Limb (tissue), 2 donors: ENCODE results near the gene PRICKLE3.
"Not testable (repeated sequence)": the region's sequence is repeated elsewhere in the genome, so short reads cannot be mapped to it uniquely, and the experiment has no call there.

ENCODE experiments used
- DNase-seq, 2 donors: peaks; one replicate each; pipeline ENCODE4 v3.0.0-alpha.2; 2016; ENCODE audit errors: extremely low spot score in 2 of 2

Gene PRICKLE3

DNA sequence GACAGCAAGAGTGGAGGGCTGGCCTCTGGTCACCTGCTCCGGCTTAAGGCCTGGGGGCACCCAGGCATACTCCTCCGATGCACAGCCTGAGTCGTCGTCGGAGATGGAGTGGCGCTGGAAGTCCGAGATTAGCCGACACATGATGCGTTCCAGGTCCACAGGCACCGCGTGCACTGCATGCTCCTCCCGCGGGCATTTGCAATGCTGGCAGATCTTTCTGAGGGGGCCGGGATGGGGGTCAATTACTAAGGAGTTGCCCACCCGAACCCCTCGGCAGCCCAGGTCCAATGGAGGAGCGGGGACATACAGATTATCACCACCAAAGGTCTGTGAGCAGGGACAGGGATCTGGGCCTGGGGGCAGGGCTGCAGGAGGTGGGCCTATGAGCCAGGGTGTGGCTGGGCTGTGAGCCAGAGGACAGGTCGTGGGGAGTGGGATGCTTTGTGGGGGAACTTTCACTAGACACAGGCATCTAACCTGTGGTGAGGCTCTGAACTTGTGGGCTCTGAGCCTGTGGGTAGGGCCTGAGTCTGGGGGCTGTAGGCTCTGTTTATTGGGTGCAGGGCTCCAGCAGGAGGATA is 2.4 kb downstream of the PRICKLE3 start:
- no peak for DNase-seq

DNA sequence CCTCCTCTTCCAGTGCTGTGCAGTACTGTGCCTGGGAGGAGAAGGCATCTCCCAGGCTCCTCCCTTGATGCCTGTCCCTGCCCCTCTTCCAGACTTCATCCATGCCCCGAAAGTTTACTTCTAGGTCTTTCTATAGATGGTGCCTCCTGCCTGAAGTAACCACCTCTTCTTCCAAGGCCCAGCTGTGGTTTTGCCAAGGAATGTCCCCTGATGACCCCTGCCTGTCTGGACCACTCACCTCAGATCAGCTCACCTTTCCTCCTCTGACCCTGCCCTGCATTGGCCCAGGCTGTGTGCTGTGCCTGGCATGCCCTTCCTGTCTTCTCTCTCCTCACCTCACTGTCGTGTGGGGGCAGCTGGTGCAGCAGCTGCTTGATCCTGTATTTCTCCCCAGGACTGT is 6.8 kb downstream of the PRICKLE3 start:
- no peak for DNase-seq

DNA sequence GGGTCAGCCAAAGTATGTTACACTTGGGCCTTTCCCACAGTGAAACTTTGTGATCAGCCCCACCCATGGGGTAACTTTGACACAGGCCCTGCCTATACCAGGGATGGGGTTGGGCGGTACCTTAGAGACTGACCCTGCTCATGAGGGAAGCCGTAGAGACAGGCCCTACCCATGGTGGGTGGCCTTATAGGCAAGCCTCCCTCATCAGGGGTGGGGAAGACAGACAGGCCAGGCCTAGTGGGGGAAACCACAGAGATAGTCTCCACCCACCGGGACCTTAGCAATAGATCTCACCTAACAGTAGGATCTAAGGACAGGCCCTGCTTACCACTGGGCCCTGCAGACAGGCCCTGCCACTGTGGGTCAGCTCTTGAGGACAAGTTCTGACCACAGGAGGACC is 7.6 kb downstream of the PRICKLE3 start:
- DNase-seq = no peak

DNA sequence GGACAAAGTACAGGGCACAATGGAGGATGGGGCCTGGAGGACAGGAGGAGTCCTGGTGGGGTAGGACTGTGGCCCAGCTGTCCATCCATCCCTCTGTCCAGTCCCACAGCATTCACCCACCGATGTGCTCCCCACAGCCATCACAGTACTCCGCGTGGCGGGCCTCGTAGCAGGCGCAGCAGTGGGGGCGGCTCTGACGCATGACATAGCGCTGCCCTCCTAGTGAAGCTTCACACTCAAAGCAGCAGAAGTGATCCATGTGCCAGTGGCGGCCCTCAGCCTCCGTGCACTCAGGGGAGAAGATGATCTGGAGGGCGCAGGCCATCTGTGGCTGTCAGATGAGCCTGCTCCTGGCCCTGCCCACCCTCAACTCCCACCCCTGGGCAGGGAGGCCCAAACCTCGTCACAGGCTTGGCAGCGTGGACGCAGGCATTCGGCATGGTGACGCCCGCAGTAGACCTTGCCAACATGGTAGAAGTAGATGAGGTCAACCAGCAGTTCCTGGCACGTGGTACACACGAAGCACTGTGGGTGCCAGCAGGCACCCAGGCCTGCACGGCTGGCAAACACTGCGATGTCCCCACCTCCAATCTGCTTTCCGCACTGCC is 8.2 kb downstream of the PRICKLE3 start:
- DNase-seq = no peak

DNA sequence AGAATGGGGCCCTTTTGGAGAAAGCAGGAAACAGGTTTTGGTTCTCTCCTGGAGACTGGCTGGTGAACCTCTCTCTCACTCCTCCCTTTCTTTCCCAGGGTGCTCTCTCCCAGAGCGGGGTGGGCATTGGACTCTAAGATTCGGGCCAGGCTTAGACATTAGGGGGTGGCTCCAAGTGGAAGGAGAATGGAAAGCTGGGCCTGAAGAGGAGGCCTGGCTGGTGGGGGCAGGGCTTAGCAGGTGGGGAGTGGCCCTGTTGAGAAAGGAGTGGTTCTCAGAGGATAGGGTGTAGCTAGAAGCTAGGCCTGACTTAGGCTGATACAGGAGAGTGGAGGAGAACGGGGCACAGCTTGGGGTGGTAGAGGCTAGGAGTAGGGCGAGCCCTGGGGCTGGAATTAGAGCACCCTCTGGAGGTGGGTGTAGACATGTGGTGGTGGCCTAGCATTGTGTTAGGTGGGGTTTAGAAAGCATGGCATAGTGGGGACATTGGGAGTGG is 8.8 kb downstream of the PRICKLE3 start:
- no peak for DNase-seq

DNA sequence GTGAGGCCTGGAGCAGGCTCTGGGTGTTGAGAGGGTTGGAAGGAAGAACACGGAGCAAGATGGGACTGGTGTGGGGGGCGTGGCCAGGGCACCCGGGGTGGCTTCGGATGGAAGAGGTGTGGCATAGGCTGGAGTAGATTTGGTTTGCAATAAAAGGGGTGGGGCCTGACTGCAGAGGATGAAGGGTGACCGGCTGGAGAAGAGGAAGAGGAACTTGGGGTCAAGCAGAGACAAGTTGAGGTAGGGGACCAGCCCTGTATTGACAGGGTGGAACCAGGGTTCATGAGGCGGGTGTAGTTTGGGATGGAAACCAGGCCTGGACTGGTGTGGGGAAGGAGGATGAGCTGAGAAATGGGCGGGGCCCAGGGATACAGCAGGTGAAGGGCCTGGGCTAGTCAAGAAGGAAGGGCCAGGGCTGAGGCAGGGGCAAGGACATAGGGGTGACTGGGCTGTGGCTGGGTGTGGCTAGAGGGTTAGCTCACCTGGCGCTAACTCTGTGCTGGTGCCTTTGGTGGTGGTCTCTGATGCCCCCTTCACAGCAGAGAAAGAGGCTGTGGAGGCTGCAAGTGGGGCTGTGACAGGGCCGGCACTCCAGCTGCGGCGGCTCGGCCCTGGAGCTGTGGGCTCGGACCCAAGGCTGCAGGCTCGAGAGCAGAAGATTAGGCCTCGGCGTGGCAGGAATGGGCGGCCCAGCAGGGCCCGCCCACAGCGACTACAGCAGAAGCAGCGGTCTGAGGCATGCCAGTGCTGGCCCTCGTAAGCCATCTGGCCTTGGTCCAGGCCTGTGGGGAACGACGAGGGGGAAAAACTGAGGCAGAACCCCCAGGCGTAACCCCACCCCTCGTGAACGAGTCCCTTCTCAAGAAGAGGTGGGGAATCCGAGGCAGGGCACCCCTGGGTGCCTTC is 9.5 kb downstream of the PRICKLE3 start:
- DNase-seq = no peak

DNA sequence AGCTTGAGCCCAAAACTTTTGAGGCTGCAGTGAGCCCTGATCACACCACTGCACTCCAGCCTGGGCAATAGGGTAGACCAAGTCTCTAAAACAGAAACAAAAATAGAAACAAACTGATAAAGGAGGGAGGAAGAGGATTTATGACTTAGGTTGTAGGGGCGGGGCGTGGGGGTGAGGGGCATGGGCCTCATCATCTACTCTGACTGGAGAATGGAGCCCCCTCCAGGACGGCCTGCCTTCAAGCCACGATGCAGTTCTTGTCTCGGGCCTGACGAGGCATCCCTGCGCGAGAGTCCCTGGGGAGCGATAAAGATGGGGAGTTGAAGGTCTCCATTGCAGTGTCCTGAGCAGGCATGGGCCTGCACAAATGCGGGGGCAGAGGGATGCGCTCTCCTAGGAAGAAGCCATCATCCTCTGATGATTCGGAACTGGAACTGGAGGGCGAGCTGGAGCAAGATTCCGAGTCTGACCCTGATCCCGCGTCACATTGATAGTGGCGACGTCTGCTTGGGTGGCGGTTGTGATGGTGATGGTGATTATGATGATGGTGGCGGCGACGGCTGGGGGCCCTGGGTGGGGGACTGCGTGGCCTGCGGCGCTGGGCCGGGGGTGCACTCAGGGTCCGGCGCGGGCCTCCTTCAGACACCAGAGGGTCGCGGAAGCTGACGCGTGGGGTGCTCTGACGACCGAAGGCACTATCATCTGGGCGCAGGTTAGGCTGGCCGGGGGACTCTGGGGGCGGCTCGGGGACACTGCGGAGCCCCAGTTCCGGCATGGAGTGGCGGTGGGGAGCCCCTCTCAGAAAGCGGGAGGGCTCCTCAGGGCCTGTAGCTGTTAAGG is 10.5 kb downstream of the PRICKLE3 start:
- DNase-seq = no peak

DNA sequence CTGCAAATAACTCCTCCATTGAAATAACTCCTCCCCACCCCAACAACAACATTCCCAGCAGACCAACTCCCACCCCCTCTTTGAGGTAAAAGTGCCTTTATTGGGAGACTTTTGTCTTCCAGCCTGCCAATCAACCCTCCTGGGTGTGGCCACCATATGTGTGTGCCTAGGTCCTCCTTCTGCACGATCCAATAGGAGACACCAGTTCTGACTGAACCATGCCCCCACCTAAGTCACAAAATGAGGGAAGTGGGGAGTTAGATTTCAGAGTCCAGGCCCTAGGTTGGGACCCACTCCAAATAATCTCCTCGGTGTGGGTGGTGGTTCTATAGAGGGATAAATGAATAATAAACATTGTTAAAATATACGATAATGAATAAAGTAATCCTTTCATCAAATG is 11.4 kb downstream of the PRICKLE3 start:
- DNase-seq = no peak

DNA sequence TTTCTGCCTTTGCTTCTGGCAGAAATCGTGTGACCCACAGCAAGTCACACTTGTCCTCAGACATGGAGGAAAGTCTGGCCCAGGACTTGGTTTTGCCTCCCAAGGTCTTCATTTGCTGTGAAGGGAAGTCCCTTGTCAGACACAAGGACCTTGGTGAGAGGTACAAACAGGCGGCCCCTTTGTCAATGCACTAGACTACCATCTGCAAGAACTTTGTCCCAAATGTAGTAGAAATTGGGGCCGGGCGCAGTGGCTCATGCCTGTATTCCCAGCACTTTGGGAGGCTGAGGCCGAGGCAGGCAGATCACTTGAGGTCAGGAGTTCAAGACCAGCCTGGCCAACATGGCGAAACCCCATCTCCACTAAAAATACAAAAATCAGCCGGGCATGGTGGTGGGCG is 12.6 kb downstream of the PRICKLE3 start:
- DNase-seq = not testable (repeated sequence)

DNA sequence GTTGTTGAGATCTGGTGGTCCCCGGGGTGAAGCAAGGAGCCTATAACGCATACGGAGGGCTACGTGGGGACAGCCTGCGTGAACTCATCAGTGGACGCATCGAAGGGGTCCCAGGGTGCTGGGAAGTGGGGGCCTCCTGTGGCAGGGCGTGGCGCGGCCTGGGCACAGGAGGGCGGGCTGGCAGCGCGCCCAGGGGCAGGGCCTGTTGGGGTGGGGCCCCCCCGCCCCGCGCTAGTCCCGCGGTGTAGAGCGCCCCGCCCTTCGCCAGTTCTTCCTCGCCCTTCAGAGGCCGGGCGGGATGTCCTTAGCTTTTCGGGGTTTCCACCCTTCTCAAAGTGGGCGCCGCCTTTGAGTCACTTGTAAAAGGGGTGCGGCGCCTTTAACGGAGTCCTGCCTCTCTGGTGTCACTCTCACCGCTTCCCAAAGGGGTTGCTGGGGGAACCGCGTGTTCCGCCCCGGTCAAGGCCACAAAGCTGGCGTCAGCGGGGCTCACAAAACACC is 13.8 kb downstream of the PRICKLE3 start:
- DNase-seq = peak in 1 of 2 donors; percentile 46

DNA sequence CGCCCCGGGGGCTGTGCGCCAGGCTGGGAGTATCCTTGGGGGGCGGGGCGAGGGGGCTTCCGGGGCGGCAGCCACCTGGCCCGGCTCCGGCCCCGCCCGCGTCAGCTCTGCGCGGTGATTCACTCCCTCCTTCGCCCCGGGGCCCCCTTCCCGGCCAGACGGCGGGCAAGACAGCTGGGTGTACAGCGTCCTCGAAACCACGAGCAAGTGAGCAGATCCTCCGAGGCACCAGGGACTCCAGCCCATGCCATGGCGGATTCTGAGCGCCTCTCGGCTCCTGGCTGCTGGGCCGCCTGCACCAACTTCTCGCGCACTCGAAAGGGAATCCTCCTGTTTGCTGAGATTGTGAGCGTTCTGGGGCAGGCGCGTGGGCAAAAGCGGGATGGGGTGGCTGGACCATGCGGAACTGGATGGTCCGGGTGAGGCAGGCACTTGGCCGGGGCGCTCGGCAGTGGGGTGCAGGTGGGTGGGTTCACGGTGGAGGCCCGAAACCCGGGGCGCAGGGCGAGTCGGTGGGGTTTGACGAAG is 14.4 kb downstream of the PRICKLE3 start, which contains the start of gene PLP2:
TSS of gene PLP2 (plus strand) at position 147 of the 528 bp plus-strand sequence. CDS start at position 250, 103 bp downstream.
- DNase-seq = peak in 1 of 2 donors; percentile 49

DNA sequence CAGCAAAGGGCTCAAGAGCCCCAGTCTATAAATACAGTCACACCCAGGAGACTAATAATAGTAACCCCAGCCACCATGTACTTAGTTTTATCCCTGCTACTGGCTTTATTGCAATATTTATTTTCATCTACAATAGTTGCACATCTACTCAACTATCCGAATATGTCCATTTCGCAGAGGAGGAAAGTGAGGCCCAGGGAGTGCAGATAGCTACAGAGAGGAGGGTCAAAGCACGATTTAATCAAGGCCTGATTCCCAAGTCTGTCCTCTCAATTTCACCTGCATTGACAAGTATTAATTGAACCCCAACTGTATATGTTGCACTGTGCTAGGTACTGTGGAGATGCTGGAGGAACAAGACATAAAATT is 18.4 kb downstream of the PRICKLE3 start:
- no peak for DNase-seq

DNA sequence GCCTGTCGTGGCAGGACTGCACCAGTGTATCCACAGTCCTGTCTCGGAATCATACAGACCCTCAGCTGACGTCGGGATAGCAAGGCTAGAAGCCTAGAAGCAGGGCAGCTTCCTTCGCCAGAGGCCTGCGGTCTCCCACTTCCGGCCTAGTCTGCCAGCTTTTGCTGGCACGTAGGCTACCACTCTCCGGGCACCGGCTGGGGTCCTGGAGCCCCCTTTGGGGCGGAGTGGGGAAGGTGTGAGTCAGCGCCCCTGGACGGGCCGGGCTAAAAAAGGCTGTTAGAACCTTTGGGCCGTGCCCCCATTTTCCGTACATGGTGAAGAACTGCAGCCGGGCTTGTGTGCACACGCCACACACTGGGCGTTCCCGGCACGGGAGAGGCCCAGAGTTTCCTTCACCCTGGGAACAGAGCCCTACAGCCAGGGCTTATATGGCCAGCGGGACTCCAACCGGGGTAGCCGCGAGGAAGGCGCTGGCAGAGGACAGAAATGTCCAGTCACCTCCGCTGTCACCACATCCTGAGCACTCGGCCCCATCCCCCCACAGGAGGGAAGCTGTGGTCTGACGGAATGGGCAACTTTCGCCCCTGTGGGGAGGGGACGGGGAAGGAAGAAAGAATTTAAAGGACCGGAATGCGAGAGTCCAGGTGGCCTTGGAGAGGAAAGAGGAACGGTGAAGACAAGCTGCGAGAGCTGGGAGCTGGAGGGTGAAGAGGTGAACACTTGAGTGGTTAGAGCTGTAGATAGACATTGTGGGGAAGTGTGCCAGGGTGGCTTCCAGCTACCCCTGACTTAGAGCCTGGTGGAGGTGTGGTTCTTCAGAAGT is 19.0 kb downstream of the PRICKLE3 start:
- peak; percentile 40 to 58 for DNase-seq

DNA sequence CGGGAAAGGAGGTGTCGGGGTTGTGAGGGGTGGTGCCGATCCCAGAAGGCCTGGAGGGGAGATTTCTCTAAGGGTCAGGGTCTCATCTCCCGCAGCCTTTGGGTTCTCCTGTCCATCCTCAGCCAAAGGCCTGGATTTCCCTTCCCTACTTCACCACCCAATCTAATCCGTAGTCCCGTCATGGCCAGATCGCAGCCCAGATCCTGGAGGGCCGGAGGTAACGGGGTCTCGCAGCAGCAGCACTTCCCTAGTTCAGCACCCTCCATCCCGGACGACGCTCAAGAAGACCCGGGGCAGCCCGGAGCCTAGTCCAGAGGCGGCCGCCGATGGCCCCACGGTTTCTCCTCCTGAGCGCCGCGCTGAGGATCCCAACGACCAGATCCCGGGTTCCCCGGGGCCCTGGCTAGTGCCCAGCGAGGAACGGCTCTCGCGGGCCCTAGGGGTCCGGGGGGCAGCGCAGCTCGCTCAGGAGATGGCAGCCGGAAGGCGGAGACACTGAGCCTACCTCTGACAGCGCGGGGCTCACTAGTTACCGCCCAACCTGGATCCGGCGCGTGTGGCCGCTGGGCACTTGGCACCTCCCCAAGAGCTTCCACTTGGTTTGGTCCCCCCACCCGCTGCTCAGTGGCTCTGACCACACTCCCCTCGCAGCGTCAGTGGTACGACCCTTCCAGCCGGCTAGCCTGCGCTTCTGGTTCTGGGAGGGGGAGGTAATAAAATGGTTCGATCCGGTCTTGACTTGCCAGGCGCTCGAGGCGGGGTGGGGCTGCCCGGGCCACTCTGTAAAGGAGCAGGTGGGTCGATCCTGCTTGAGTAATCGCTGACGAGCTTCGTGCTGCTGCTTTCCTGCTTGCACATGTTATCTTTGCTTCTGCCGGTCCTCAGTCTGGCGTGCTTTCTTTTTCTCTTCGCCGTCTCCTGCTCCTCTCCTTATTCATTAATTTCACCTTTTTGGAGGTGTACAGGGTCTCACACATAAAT is 20.0 kb downstream of the PRICKLE3 start:
- DNase-seq = peak; percentile 58 to 82

DNA sequence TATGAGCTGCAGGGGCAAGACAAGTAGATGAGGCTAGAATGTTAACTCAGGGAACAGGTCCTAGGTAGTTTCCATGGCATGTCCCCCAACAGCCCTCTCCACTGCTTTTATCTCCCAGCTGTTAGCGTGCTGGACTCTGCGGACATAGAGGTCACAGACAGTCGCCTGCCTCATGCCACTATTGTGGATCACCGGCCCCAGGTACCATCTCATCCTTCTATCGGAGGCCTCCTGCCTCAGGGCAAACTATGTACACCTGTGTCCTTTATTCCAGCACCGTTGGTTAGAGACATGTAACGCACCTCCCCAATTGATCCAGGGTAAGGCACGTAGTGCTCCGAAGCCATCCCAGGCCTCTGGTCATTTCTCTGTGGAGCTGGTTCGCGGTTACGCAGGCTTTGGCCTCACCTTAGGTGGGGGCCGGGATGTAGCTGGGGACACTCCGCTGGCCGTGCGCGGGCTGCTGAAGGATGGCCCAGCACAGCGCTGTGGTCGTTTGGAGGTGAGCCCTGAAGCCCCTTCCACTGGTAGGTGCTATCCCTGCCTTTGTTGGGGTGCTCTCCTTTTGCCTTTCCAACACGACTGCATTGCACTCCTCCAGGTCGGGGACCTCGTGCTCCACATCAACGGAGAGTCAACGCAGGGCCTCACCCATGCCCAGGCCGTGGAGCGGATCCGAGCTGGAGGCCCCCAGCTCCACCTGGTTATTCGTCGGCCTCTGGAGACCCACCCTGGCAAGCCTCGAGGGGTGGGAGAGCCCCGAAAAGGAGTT is 21.4 kb downstream of the PRICKLE3 start:
- DNase-seq = no peak

DNA sequence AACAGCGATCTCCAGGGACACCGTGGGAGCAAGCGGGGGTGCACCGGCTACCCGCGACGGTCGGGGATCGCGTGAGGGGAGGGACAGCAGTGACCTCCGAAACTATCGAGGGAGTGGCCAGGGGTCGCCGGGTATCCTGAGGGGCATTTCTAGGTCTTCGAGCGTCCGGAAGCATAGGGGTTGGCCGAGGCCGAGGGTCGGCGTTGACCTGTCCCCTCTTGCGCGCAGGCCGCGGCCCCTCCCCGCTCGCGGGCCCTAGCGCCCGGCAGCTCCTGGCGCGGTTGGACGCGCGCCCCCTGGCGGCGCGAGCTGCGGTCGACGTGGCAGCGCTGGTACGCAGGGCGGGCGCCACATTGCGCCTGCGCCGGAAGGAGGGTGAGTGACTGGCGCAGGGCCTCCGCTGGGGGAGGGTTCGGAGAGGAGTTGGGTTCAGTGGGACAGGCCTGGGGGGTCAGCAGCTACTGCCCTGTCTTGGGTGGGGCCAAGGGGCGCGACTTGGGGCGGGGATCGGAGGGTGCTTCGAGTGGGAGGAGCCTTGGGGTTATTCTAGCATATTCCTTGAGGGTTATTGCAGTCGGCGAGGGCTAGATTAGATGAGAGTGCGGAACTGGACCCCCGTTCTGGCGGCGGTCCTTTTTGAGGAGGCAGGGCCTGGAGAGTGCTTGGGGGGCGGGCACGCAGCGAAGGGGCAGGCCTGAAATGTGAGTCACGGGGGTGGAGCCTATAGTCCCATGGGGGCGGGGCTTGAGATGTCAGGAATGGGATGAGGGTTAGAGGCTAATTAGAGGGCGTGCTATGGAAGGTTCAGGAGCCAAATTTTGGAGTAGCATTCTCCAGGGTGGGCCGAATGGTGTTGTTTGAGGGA is 22.4 kb downstream of the PRICKLE3 start:
- DNase-seq = peak; percentile 72 to 89

DNA sequence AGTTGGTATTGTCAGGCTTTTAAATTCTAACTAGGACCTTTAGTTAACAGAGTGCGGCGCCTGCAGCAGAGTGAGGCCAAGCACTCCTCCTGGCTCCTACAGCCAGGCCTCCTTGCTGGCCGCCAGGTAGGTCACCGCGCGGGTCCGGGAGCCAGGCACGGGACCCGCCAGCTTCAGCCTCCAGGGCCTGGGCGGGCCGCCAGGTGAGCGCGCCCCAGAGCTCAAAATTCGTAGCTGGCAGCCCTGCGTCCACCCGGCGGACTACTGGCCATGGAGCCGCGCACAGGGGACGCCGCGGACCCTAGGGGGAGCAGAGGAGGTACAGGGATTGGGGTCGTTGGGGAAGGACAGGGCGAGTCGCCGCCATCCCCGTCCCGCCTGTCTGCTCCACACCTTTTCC is 23.6 kb downstream of the PRICKLE3 start, which contains the start of gene MAGIX:
TSS of gene MAGIX (plus strand) at position 139 of the 400 bp plus-strand sequence. CDS start at position 271, 132 bp downstream.
- no peak for DNase-seq
